ENCODE data around the gene KLRB1. TPM values are rescaled to one million over a fixed set of nuclear protein-coding genes. Genes with fewer than 3 reads are reported as not detected.

Gene KLRB1
- total RNA-seq, 1 experiment from 2014 or later = not detected

- ChIA-PET POLR2A (no interaction called here), CTCF (interaction anchor here (0.6 kb wide), 1 partner anchor 9 kb away, joined by 3 read pairs; no protein-coding TSS in a partner anchor)
- DNase-seq (ENCODE audit: unreplicated experiment) = no peak
- Mint-ChIP-seq H3K27me3 (ENCODE audit: insufficient read depth, unreplicated experiment) (no peaks in the 10 kb centered on the region), H3K4me3 (ENCODE audit: unreplicated experiment) (no peak overlapping the region), H3K27ac (ENCODE audit: low read depth, unreplicated experiment) (no peak overlapping the region), H3K36me3 (ENCODE audit: insufficient read depth, unreplicated experiment) (no peaks in the 10 kb centered on the region), H3K4me1 (ENCODE audit: insufficient read depth, unreplicated experiment) (no peaks in the 10 kb centered on the region), H3K9me3 (ENCODE audit: unreplicated experiment) (no peaks in the 10 kb centered on the region)
- TF ChIP-seq, protein P1, sequence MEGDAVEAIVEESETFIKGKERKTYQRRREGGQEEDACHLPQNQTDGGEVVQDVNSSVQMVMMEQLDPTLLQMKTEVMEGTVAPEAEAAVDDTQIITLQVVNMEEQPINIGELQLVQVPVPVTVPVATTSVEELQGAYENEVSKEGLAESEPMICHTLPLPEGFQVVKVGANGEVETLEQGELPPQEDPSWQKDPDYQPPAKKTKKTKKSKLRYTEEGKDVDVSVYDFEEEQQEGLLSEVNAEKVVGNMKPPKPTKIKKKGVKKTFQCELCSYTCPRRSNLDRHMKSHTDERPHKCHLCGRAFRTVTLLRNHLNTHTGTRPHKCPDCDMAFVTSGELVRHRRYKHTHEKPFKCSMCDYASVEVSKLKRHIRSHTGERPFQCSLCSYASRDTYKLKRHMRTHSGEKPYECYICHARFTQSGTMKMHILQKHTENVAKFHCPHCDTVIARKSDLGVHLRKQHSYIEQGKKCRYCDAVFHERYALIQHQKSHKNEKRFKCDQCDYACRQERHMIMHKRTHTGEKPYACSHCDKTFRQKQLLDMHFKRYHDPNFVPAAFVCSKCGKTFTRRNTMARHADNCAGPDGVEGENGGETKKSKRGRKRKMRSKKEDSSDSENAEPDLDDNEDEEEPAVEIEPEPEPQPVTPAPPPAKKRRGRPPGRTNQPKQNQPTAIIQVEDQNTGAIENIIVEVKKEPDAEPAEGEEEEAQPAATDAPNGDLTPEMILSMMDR (IDR thresholded peaks at IDR 0.05; ENCODE audit: unreplicated experiment) = no peak
- no TSS peak for BruUV-seq (replicated peaks)
- intact Hi-C loops (cut with micrococcal nuclease) = no loop called here
Measured at GRCh38 chr12:9643266-9643660, 35.5 kb upstream of the KLRB1 start.

GRCh38 chr12:9642606-9643265, 35.0 kb upstream of the KLRB1 start:
- Mint-ChIP-seq H3K4me3 (ENCODE audit: unreplicated experiment) (no peak overlapping the region), H3K4me1 (ENCODE audit: insufficient read depth, unreplicated experiment) (no peaks in the 10 kb centered on the region), H3K27ac (ENCODE audit: low read depth, unreplicated experiment) (no peak overlapping the region), H3K9me3 (ENCODE audit: unreplicated experiment) (no peaks in the 10 kb centered on the region), H3K36me3 (ENCODE audit: insufficient read depth, unreplicated experiment) (no peaks in the 10 kb centered on the region), H3K27me3 (ENCODE audit: insufficient read depth, unreplicated experiment) (no peaks in the 10 kb centered on the region)
- POLR2A ChIA-PET = no interaction called here
- no peak for DNase-seq (ENCODE audit: unreplicated experiment)
- TF ChIP-seq, protein P1 (IDR thresholded peaks at IDR 0.05; ENCODE audit: unreplicated experiment) = no peak
- BruUV-seq (replicated peaks) = no TSS peak
- CTCF ChIA-PET = interaction anchor here (0.6 kb wide), 1 partner anchor 8 kb away, joined by 3 read pairs; no protein-coding TSS in a partner anchor
- intact Hi-C loops (cut with micrococcal nuclease) = no loop called here

- Mint-ChIP-seq H3K9me3 (ENCODE audit: unreplicated experiment) (no peaks in the 10 kb centered on the region), H3K36me3 (ENCODE audit: insufficient read depth, unreplicated experiment) (no peaks in the 10 kb centered on the region), H3K27me3 (ENCODE audit: insufficient read depth, unreplicated experiment) (no peaks in the 10 kb centered on the region), H3K4me1 (ENCODE audit: insufficient read depth, unreplicated experiment) (no peaks in the 10 kb centered on the region), H3K4me3 (ENCODE audit: unreplicated experiment) (no peak overlapping the region), H3K27ac (ENCODE audit: low read depth, unreplicated experiment) (no peak overlapping the region)
- no peak for DNase-seq (ENCODE audit: unreplicated experiment)
- CTCF ChIA-PET = interaction anchor here (0.6 to 2.9 kb wide), 5 partner anchors 60 to 996 kb away, joined by 3 to 17 read pairs (median 3); no protein-coding TSS in a partner anchor
- BruUV-seq (replicated peaks) = no TSS peak
- POLR2A ChIA-PET = interaction anchor here (1.1 to 2.4 kb wide), 2 partner anchors 8 to 90 kb away, joined by 3 to 18 read pairs; no protein-coding TSS in a partner anchor
- TF ChIP-seq, protein P1 (IDR thresholded peaks at IDR 0.05; ENCODE audit: unreplicated experiment) = no peak
- intact Hi-C loops (cut with micrococcal nuclease) = no loop called here
Measured at GRCh38 chr12:9640024-9640423, 32.3 kb upstream of the KLRB1 start.

DNA sequence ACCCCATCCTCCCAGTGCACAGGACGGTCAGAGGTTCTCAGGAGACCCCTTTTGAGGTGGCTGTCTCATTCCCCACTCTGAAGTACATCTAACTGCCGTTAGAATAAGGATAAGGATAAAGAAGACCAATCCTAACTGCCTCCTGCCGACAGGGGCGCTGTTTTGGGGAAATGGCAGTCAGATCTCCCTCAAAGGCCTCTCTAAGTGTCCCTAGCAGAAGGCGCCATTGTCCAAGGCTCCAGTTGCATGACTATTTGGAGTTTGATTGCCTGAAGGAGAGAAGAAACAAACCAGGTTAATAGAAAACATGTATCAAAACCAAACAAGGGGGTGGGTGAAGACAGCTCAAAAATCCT, 29.1 kb upstream of the KLRB1 start:
- no peaks in the 10 kb centered on the region for H3K9me3 Mint-ChIP-seq (ENCODE audit: unreplicated experiment)
- no peaks in the 10 kb centered on the region for H3K4me1 Mint-ChIP-seq (ENCODE audit: insufficient read depth, unreplicated experiment)
- BruUV-seq (replicated peaks) = no TSS peak
- intact Hi-C loops (cut with micrococcal nuclease) = no loop called here
- no peaks in the 10 kb centered on the region for H3K27me3 Mint-ChIP-seq (ENCODE audit: insufficient read depth, unreplicated experiment)
- no peak overlapping the region for H3K27ac Mint-ChIP-seq (ENCODE audit: low read depth, unreplicated experiment)
- DNase-seq (ENCODE audit: unreplicated experiment) = no peak
- ChIA-PET POLR2A (interaction anchor here (0.6 kb wide), 1 partner anchor 113 kb away, joined by 3 read pairs; no protein-coding TSS in a partner anchor), CTCF (interaction anchor here (0.6 to 8.3 kb wide), 3 partner anchors 11 to 579 kb away, joined by 3 to 108 read pairs (median 12); no protein-coding TSS in a partner anchor)
- TF ChIP-seq, protein P1 (IDR thresholded peaks at IDR 0.05; ENCODE audit: unreplicated experiment) = no peak
- no peaks in the 10 kb centered on the region for H3K36me3 Mint-ChIP-seq (ENCODE audit: insufficient read depth, unreplicated experiment)
- no peak overlapping the region for H3K4me3 Mint-ChIP-seq (ENCODE audit: unreplicated experiment)

Measured in MCF 10A (cell line).